ENCODE results near the gene NPEPL1. TPM values are rescaled to one million over a fixed set of nuclear protein-coding genes. Genes with fewer than 3 reads are reported as not detected.

NPEPL1 gene
- total and polyA plus RNA-seq, 8 donors, result 25.1 to 44.4 (median 33.3) TPM

DNA sequence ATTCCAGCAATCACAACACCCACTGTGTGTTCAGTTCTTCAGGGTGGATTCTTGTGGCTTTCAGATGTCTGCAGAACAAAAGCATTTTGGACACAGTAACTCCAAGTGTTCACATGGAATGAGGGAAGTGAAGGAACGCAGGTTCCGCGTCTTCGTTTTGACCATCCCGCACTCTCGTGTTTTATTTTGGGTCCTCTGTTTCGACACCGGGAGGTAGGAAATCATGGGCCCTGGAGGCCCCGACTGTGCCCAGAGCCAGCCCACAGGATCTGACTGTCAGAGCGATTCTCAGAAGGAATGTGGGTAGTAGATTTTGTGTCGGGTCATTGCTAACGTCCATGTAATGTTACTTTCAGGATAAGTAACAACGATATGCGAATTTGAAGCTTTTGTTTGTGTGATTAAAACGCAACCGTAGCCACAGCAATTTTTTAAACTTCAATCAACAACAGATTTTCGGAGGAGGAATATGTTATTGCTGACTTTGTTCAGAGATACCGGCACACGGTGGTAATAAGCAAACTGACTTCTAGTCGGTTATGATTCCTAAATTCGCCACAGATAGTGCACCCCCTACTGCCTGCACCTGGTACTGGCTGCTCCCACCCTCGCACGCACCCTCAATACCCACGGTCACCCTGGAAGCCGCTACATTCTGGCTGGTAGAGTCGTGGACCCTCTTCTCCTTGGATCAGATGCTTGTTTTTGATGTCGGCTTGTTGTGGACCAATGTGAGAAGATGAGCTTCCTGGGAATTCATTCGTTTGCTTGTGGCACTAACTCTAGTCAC is 10.5 kb downstream of the NPEPL1 start:
- DNase-seq, result peak in 2 of 4 donors; percentile 8 to 37
- TF ChIP-seq CTCF (IDR thresholded peaks at IDR 0.05), result peak in 1 of 2 donors; percentile 24
- H3K9me3 ChIP-seq, result no peaks in the 10 kb centered on the region
- intact Hi-C loops (cut with DNase I), result no loop called here
- H3K4me1 ChIP-seq, result no peaks in the 10 kb centered on the region
- peaks cover 0 to 80% of the 10 kb centered on the region in 2 donors for H3K36me3 ChIP-seq
- no peak for ATAC-seq
- no peak overlapping the region for H3K4me3 ChIP-seq
- H3K27ac ChIP-seq, result no peak overlapping the region
- no peaks in the 10 kb centered on the region for H3K27me3 ChIP-seq

- no peaks in the 10 kb centered on the region for H3K9me3 ChIP-seq
- H3K36me3 ChIP-seq, result peaks cover 0 to 77% of the 10 kb centered on the region in 2 donors
- H3K4me1 ChIP-seq, result no peaks in the 10 kb centered on the region
- ATAC-seq, result no peak
- TF ChIP-seq CTCF (IDR thresholded peaks at IDR 0.05), result no peak
- intact Hi-C loops (cut with DNase I), result no loop called here
- H3K27ac ChIP-seq, result no peak overlapping the region
- no peaks in the 10 kb centered on the region for H3K27me3 ChIP-seq
- peak in 2 of 4 donors; percentile 16 to 24 for DNase-seq
- H3K4me3 ChIP-seq, result no peak overlapping the region
Measured at GRCh38 chr20:58703765-58704371, 11.3 kb downstream of the NPEPL1 start.

GRCh38 chr20:58705208-58705926 is 12.8 kb downstream of the NPEPL1 start:
- Histone ChIP-seq H3K4me1 (no peaks in the 10 kb centered on the region), H3K9me3 (no peaks in the 10 kb centered on the region), H3K4me3 (no peak overlapping the region), H3K27me3 (no peaks in the 10 kb centered on the region), H3K36me3 (peaks cover 0 to 69% of the 10 kb centered on the region in 2 donors), H3K27ac (no peak overlapping the region)
- no peak for ATAC-seq
- DNase-seq, result peak in 2 of 4 donors; percentile 16 to 19
- TF ChIP-seq CTCF (IDR thresholded peaks at IDR 0.05), result no peak
- intact Hi-C loops (cut with DNase I), result no loop called here

- H3K9me3 ChIP-seq, result no peaks in the 10 kb centered on the region
- H3K4me3 ChIP-seq, result no peak overlapping the region
- H3K27ac ChIP-seq, result no peak overlapping the region
- DNase-seq, result peak in 2 of 4 donors; percentile 16 to 67
- peaks cover 0 to 62% of the 10 kb centered on the region in 2 donors for H3K36me3 ChIP-seq
- H3K27me3 ChIP-seq, result no peaks in the 10 kb centered on the region
- ATAC-seq, result no peak
- TF ChIP-seq CTCF (IDR thresholded peaks at IDR 0.05), result no peak
- intact Hi-C loops (cut with DNase I), result no loop called here
- no peaks in the 10 kb centered on the region for H3K4me1 ChIP-seq
Measured at GRCh38 chr20:58706150-58706892, 13.7 kb downstream of the NPEPL1 start.

Measured in left lung (tissue), 10 donors.